ENCODE results near the gene PARVA.

- TF ChIP-seq EZH2 (IDR thresholded peaks at IDR 0.05; ENCODE audit: low read depth) (no peak), CTCF (conservative IDR thresholded peaks at IDR 0.05) (no peak)
These were observed 60.9 kb downstream of the PARVA start for GRCh38 chr11:12438291-12438690.
